GM18498 (cell line): ENCODE measurements around the gene REEP2.

Source experiments
- ATAC-seq: cut with Tn5 transposase; IDR thresholded peaks from one replicate; pipeline ENCODE4 v1.9.1; 2021; ENCODE audit warnings: mild to moderate bottlenecking, moderate library complexity; ENCODE audit not compliant: unreplicated experiment

The REEP2 gene

GRCh38 chr5:138448481-138449398, 9.9 kb downstream of the REEP2 start:
- ATAC-seq, result no peak

- ATAC-seq, result peak; percentile 73
Measured at GRCh38 chr5:138449501-138450239, 10.8 kb downstream of the REEP2 start.

- ATAC-seq, result no peak
Measured at GRCh38 chr5:138450971-138451370, 12.1 kb downstream of the REEP2 start.

GRCh38 chr5:138452720-138453119, 13.9 kb downstream of the REEP2 start:
- ATAC-seq, result no peak

GRCh38 chr5:138453590-138453989, 14.7 kb downstream of the REEP2 start:
- ATAC-seq, result no peak

GRCh38 chr5:138454121-138454520, 15.3 kb downstream of the REEP2 start:
- no peak for ATAC-seq

GRCh38 chr5:138455232-138455930, 16.5 kb downstream of the REEP2 start:
- no peak for ATAC-seq

GRCh38 chr5:138457531-138458275, 18.8 kb downstream of the REEP2 start:
- ATAC-seq, result no peak

GRCh38 chr5:138458384-138458783, 19.5 kb downstream of the REEP2 start:
- ATAC-seq, result no peak

GRCh38 chr5:138458856-138459255, 20.0 kb downstream of the REEP2 start:
- no peak for ATAC-seq

GRCh38 chr5:138459311-138459933, 20.6 kb downstream of the REEP2 start:
- peak; percentile 28 for ATAC-seq

GRCh38 chr5:138460032-138460693, 21.3 kb downstream of the REEP2 start:
- no peak for ATAC-seq

GRCh38 chr5:138461343-138462125, 22.7 kb downstream of the REEP2 start:
- no peak for ATAC-seq

- no peak for ATAC-seq
Measured at GRCh38 chr5:138463419-138464007, 24.7 kb downstream of the REEP2 start.

- ATAC-seq, result peak; percentile 51
Measured at GRCh38 chr5:138464008-138464387, 25.1 kb downstream of the REEP2 start.

GRCh38 chr5:138464388-138465260, 25.8 kb downstream of the REEP2 start:
- peak; percentile 77 for ATAC-seq

GRCh38 chr5:138465261-138466124, 26.6 kb downstream of the REEP2 start, which contains the start of gene EGR1:
Gene EGR1 (plus strand): TSS chr5:138465479. CDS start chr5:138465762, 283 bp downstream.
- peak; percentile 58 for ATAC-seq
